Hematopoietic multipotent progenitor cell treated with erythropoietin and hydrocortisone succinate and interleukin-3 and kit ligand, for 17 days (in vitro differentiated cells): ENCODE measurements around the gene WIPF2.

Experiments used
- DNase-seq: peaks from one replicate; pipeline ENCODE4 v3.0.0-alpha.2; 2015; ENCODE audit warnings: low spot score

Gene WIPF2

DNA sequence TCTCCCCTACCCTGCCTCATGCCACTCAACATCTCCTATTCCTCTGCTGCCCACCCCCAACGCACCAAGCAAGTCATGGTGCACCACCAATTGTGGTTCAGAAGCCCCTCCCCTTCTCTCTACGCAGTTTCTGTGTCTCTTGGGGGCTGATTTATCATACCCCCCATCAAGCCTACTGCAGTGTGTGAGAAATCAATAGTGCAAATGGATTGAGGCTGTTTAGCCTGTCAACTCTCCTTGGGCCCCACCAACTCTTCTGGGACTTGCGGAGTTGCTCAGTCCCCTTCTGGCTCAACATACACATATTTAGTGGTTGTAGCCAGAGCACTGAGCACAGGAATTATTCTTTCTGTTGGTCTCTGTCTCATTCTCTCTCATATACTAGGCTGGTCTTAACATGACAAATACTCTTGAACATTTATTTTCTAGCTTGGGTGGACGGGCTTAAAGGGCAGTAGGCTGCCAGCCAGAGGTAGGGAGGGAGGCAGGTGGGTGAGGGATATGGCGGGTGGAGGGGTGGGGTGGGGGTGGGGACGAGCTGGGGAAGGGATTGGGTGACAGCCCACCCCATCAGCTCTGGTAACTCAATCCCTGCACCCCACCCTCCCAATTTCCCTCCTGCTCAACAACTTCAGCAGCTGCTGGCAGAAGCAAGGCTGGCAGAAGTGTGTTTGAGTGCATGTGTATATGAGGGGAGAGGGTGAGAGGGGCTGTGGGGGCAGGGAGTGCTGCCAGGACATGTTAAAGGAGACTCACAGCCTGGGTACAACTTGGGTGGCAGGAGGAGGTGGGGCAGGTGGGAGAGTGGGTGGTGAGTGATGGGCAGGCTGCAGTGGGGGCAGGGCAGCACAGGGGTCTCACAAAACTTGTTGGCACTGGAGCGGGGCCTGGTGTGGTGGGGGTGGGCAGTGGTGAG lies 94.8 kb downstream of the WIPF2 start:
- no peak for DNase-seq

DNA sequence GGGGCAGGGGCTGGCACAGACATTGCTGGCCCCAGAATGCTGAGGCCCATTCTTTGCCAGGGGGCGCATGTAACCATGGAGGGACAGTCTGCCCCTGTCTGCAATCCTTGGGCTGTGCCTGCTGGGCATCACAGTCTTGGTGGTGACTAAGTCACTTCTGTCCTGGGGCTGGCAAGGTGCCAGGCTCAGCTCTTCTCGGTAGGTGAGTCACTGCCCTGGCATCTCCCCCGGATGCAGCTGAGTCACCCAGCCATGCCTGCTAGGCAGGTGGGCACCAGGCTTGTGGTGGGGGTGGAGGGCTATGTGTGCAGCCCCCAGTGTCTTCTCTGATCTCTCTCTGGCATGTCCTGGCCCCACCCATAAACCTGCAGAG lies 95.5 kb downstream of the WIPF2 start:
- peak; percentile 95 for DNase-seq

DNA sequence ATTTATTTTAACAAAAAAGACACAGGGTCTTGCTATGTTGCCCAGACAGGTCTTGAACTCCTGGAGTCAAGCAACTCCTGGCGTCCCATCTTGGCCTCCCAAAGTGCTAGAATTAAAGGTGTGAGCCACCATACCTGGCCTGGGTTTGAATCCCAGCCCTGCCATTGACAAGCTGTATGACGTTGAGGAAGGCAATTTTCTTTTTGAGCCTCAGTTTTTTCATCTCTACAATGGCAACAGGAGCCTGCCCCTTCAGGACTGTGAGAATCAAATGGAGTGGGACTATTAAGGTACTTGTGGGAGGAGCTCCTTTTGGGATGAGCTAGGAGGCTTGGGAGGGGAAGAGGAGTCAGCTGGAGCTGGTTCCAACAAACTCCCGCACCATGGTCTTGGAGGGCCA lies 96.1 kb downstream of the WIPF2 start:
- no peak for DNase-seq

DNA sequence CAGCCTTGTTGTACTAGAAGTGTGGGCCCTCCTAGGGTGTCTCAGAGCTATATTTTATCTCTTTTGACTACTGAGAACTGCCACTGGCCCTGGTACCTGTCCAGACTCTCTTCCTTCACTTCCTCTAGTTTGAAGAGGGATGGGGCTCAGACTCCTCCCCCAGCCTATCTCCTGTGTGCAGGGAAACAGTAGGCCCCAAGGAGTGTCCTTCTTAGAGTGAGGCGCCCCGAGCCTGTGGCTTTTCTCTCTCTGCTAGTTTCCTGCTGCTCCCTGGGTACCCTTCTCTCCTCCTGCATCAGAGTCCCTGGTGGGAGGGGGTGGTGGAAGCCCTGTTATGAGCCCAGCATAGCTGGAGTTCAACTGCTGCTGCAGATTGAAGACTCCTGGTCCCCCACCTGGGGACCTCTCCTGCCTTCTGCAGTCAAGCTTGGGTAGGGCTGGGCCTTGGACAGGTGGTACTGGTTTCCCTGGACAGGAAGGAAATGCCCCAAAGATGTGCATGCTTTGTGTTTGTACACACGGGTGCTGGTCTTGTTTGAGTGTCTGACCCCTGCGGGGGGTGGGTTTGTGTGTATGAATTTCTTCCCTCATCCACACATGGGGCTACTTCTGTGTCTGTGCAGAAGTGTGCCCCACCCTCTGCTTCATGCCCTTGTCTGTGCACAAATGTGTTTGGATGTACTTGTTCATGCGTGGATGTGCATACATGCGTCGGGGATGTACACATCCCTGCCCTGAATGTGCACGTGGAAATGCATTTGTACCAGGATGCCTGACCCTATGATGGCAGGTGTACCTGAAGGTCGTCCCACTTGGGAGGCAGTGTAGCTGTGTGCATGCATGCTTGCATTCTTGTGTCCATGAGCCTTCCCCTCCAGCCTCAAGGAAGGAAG lies 96.8 kb downstream of the WIPF2 start:
- DNase-seq = no peak

DNA sequence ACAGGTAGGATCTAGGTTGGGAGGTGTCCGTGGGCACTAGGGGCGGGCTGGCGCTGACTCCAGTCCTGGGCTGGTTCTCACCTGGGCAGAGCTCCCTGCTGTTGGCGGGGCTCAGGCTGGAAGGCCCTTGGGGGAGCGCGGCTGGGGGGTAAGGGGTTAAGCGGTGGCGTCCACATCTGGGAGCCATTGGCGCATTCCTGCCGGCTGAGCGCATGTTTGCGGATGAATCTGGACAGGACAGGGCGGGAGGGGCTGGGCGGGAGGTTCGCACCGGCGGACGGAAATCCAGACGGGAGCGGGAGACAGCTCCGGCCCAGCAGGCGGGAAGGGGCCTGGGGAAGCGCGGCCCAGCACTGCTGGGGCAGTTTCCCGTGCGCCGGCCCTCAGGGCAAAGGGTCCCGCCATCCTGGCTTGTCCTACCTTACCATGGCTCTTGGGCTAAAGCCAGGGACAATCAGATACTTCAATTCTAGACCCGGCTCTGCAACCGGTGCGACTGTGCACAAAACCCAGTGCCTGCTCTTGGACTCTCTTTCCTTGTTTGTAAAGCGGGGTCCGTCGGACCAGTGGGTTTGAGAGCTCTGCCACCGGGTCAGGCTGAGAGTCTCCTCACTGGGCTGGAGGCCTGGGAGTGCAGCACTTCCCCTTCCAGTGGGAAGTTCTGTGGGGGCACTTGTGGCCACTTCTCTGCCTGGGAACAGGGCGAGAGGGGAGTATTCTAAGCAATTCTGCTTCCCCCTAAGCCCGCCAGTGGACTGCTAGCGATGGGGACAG lies 97.7 kb downstream of the WIPF2 start:
- no peak for DNase-seq

DNA sequence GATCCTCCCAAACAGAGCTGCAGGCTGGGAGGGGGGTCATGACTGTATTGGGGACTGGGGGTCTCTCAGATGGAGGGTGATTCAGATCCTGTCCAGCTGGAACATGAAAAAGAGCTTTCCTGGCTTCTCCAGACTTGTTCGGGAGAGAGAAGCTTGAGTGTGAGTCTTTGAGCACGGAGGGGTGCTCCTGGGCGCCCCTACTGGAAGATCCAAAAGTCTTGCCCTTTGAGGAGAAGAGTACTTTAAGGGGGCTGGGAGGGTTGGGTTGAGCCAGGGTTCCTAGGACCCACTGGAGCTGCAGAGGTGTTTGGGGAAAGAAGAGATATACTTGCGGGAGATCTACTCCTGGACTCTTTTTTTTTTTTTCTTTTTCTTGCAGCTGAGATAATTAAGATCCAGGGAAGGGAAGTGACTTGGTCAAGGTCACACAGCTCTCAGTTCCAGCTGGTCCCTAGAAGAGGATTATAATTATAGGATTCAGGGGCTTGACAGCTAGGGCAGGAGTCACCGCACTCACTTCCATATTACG lies 98.3 kb downstream of the WIPF2 start:
- peak; percentile 74 for DNase-seq

DNA sequence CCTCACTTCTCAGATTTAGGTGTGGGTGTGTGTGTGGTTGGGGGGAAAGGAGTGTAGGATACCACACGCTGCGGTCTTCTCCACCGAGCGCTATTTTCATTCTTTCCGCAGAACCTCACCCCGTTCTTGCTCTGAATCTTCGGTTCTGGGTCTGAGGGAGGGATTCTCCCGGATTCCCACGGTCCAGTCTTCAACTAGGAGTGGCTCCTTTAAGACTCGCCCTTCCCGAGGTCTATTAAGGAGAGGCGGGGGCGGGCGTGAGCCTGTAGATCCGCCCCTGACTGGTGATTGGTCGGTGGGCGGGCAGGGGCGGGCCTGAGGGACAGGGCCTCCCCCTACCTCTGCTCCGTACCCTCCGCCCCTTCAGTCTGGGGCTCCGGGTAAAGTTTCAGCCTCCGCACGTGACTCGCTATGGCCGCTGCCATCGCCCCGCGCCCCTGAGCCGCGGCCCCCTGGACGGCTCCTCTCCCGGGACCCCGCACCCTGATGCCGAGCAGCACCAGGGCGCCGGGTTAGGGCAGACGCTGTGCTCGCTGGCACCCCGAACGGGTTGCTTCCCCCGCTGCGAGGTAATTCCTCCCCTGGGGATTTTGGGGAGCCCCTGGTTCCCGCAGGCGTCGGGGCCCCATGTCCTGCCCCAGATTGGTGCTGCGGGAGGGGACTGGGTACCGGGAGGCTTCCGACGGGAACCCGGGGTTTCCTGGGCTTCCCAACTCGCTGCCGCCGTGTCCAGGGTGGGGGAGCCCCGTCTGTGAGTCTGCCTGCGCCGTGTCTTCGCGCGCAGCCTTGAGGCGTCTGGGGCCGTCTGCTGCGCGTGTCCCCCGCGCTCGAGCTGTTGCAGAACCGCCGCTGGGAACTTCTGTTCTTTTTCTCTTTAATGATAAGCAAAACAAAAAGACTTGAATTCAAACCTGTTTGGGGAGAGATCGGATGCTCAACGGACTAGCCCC lies 99.1 kb downstream of the WIPF2 start:
- DNase-seq = peak; percentile 92

DNA sequence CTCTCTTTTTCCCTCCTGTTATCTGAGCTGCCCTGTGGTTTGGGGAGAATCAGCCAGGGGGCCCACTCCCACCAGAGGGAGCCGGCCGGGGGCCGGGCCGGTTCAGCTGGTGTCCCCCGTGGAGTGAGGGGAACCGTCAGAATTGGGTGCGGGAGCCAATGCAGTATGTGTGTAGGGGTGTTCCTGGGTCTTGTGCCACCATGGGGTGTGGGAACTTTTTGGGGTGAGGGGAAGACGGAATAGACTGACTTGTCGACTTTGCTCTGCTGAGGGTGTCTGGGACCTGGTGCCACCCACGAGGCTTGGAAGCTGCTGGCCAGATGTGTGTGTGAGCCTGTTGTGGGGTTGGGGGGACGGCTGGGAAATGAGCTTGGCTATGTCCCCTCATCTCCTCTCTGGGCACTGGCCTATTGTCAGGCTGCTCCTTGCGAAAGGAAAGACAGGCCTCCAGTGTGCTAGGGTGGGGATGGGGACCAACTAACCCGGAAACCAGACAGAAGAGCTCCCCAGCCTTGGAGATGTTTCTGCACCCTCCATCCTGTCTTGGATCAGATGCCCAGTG lies 99.8 kb downstream of the WIPF2 start:
- DNase-seq = no peak

DNA sequence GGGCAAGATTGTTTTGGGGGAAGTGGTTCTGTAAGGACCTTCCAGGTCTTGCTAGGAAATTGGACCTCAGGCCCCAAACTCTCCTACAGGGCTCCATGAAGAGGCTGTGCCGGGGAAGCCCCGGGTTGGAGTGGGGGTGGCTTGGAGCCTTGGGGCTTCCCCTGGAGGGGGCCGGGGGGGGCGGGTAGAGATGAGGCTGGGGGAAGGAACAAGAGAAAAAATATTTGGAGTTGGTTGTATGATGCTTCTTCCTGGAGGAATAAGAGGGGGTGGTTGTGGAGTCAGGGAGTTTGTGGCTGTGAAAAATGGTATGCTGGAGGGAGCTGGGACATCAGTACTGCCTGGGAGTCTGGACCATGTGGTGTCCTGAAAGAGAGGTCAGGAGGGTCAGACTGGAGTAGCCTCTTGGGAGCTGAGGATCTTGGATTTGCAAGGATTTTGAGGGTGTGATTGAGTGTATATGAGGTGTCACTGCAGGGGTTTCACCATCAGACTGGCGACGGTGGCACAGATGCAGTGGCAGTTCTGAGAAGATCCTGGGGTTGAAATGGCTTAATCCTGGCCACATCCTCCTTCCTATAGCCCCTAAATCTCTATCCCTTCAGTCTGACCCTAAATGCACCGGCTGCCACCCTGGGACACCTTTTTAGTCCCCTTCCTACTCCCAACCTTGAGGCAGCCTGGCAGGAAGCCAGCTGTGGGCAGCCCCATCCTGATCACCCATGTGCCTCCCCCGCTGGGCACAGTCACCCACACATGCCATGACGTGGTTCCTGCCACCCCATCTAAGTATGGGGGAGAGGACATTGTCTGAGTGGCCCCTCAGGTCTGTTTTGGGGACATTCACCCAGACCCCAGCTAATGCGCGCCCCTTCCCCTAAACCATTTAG lies 100.8 kb downstream of the WIPF2 start:
- DNase-seq = peak; percentile 52

DNA sequence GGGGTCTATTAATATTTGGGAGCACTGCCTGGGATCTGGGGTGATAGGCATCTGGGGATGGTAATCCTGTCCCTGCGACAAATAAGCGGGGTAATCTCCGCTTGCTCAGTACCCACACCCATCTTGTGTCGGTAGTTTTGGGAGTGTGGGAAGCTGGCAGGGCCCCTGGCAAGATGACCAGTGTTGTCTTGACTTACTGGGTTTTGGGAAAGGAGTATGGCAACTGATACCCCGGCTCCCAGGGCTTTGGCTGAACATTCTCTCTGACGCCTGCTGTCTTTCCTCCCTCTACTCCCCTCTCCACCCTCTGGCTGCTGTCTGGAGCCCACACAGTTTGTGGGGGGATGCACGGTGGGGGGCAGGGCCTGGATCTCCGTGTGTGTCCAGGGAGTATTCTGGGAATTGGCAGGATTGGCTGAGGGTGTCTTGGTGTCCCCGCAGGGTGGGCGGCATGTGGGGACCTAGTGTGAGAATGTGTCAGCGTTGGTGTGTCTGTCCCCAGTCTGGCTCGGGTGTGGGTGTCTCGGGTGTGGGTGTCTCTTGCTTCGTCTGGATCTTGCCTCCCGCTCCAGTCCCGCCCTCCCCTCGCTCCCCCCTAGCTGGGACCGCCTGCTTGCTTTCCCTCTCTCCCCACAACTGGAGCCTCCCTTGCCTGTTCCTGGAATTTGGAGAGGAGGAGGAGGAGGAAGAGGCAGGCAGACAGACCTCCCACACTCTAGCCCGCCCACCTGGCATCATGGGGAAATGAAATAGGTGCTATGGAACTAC lies 101.8 kb downstream of the WIPF2 start:
- no peak for DNase-seq

DNA sequence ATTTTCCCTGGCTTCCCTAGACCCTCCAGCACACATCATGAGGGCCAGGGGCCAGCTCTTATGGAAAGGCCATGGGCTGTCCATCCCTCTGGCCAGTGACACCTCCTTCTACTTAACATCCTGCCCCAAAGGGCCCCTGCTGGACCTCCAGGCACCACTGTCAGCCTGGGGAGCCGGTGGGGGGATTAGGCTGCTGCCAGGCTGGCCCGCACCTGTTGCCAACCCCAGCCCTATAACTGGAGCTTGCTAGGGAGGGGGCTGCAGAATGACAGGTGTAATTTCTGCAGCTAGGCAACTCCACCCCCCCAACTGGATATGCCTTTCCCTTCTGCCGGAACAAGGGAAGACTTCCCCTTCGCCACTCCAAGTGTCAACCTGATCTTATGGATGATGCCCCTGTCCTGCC lies 102.4 kb downstream of the WIPF2 start:
- DNase-seq = no peak

DNA sequence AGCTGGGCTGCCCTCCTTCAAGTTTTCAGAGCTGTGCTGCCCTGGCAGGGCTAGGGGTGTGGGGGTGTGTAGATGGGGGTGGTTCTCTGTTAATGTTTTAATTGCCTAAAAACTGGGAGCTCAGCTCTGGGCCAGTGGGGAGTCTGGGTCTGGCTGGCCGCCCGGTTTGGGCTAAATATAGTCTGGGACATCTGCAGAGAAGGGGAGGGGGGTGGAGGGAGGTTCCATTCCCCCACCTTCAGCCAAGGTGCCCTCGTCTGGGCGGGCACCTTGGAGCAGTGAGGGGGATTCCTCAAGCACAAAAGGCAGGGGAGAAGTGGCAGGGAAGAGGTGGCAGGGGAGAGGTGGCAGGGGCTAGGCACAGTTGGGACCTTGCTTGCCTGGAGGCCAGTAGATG lies 102.9 kb downstream of the WIPF2 start:
- no peak for DNase-seq

DNA sequence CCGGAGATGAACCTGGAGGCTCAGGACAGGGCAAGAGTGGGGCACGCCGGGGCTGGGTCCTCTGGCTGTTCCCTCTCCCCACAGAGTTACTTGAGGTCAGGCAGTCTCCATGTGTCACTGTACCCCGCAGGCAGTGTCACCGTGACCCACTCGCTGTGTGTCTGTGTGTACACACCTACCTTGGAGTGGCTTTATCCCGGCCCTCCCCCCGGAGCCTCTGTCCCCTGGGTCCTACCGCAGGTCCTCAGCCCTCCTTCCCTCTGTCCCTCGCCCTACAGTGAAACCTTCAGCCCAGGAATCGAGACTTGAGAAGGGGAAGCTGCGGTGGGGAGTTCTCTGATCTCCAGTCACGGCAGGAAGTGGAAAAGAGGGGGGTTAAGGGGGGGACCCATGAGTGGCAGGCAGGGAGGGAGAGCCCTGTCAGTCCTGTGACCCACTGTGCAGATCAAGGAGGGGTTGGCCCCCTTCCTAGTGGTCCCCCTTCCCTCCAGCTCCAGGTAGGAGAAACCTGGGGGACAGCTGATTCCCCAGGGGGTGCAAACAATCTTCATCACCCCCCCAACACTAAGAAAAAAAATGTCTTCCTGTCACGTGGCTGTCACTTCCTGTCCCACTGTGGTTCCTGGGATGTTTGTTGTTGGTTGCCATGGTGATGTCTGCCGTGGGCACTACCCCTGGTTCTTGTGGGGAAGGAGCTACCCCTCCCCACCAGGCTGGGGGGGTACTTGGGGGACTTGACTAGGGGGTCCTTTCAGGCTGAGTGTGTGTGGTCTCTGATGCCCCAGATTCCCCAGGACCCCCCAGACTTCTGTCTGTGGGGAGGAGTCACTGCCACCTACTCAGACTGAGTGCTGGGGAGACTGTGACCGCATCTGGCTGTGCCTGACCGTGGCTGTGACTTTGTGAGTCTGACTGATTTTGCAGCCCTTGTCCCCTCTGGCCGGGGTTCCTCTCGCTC lies 103.5 kb downstream of the WIPF2 start:
- peak; percentile 59 for DNase-seq

DNA sequence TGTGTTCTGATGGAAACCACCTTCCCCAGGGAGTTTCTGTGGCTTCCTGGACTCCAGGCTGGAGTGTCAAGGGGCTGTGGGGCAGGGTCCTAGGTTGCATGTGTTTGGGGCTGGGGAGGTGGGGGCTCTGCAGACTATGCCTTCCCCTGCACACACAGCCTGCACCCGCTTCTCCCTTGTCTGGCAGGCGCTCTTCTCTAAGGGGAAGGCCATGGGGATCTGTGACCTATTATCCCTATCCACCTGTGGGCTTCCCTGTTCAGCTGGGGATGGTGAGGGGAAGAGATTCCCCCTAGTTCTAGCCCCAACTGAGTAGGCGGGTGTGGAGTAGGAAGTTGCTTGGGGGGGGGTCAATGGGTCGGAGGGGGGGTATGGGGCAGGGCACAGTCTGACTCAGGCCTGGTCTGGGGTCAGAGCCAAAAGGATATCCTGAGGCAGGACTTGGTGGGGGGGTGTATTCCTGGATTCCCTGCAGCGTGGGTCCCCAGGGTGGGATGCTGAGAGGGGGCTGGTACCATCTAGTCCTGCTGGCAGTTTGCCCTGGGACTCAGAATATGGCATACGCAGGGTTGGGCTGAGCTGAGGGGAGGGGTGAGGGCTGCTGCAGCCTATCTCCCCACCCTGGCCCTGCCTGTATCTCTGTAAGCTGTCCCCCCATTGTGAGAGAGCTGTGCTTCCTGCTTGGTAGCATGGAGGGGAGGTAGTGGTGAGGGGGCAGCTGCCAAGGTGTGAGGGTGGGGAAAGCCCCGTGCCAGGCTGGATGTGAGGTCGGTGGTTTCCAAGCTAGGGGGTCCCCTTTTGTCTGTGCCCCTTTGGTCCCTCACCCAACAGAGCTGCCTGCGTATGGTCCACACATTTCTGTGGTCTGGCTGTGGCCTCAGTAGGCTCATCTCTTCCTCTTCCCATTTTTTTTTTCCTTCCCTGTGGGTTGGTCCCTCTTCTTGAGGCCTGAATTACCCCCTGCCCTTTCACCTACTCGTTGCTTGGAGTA lies 104.6 kb downstream of the WIPF2 start:
- DNase-seq = no peak

DNA sequence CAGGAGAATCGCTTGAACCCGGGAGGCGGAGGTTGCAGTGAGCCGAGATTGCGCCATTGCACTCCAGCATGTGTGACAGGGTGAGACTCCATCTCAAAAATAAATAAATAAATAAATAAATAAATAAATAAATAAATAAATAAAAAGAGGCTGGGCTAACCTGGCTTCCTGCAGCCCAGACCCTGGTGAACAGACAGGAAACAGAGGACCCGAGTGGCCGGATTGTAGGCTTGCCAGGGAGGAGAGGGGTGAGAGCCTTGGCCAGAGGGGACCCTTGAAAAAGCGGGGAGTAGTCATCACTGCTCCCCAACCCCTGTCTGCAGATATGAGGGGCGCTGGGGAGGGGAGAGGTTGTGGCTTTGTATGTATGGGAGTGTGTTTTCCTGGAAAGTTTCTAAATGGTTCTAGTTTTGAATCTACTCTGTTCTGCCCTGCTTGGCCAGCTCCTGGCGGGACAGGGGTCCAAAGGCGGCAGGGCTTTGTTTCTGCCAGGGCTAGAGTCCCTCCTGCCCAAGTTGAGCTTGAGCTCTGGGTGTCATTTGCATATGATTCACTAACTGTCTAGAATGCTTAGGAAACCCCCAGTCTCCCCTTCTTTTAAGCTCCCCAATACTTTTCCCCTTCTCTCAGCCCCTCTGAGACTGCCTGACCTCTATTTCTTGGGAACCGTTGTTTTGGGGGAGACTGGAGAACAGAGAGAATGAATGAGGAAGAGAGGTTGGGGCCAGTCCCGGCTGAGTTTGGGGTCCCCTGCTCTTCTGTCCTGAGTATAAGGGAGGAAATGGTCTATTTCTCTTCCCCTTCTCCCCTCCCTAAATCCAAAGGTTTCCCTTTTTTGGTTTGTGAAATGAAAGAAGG lies 106.3 kb downstream of the WIPF2 start:
- DNase-seq = no peak
